ENCODE results near the gene PLXNA2. TPM values are rescaled to one million over a fixed set of nuclear protein-coding genes. Genes with fewer than 3 reads are reported as not detected.
A peak's percentile ranks its signal among the peaks of the same experiment; 100 is the strongest.

PLXNA2 gene
- polyA plus RNA-seq, 1 of the 3 experiments (the other 2 are of a cell fraction): 8.5 TPM

- Histone ChIP-seq H3K36me3 (replicated peaks in 1 of 2; ENCODE audit: control insufficient read depth in 1 of 2, insufficient read depth in 2 of 2, low read length in 1 of 2) (peaks cover 28 to 69% of the 10 kb centered on the region in 2 experiments), H3K27me3 (ENCODE audit: insufficient read depth) (no peaks in the 10 kb centered on the region), H3K27ac (ENCODE audit: low read depth in 2 of 2, low read length in 1 of 2) (peak overlapping the region; percentile 40 to 74; a peak in 2 of 4 replicates), H3K79me2 (ENCODE audit: insufficient read depth) (no peaks in the 10 kb centered on the region), H3K4me3 (ENCODE audit: low read depth in 2 of 2, low read length in 1 of 2) (no peak overlapping the region; a peak in 1 of 4 replicates), H3K4me2 (peak overlapping the region; percentile 53), H4K20me1 (ENCODE audit: insufficient read depth) (no peaks in the 10 kb centered on the region), H3F3A (replicated peaks; ENCODE audit: insufficient read depth) (no peaks in the 10 kb centered on the region), H3K9me2 (no peaks in the 10 kb centered on the region), H3K4me1 (ENCODE audit: control insufficient read depth in 1 of 2, insufficient read depth in 2 of 2, low read depth in 1 of 2, low read length in 1 of 2) (peaks cover 26 to 73% of the 10 kb centered on the region in 2 experiments), H2AFZ (ENCODE audit: low read depth) (no peak overlapping the region), H3K9ac (0 out of 2 replicates have a peak overlapping the region, but pooled peaks have one; percentile 10), H3K9me3 (no peaks in the 10 kb centered on the region)
- 94% methylated on average over 5 of the region's 6 CpGs for WGBS (ENCODE audit: low lambda C conversion rate)
- DNase-seq: no peak
- ChIA-PET POLR2A (no interaction called here), CTCF (interaction anchor here (0.6 to 1.5 kb wide), 10 partner anchors 23 to 201 kb away, joined by 3 to 7 read pairs (median 4); no protein-coding TSS in a partner anchor)
- no peak for TF ChIP-seq TCF12 (IDR thresholded peaks at IDR 0.05)
- TF ChIP-seq RAD21 (IDR thresholded peaks at IDR 0.05; ENCODE audit: low read length): no peak
- no peak for TF ChIP-seq REST (IDR thresholded peaks at IDR 0.05; ENCODE audit: low read depth, low read length)
- no peak for TF ChIP-seq CHD2 (IDR thresholded peaks at IDR 0.05; ENCODE audit: low read length, partially characterized antibody)
- no peak for TF ChIP-seq GABPA (IDR thresholded peaks at IDR 0.05; ENCODE audit: low read depth)
Measured at GRCh38 chr1:208085655-208086515, 158.3 kb downstream of the PLXNA2 start.

- Histone ChIP-seq H3K9me2 (no peaks in the 10 kb centered on the region), H3K9me3 (no peaks in the 10 kb centered on the region), H3K36me3 (replicated peaks in 1 of 2; ENCODE audit: control insufficient read depth in 1 of 2, insufficient read depth in 2 of 2, low read length in 1 of 2) (peaks cover 28 to 77% of the 10 kb centered on the region in 2 experiments), H3K9ac (no peak overlapping the region), H3K4me2 (no peak overlapping the region), H3K4me3 (ENCODE audit: low read depth in 2 of 2, low read length in 1 of 2) (no peak overlapping the region), H3F3A (replicated peaks; ENCODE audit: insufficient read depth) (no peaks in the 10 kb centered on the region), H3K27me3 (ENCODE audit: insufficient read depth) (no peaks in the 10 kb centered on the region), H3K79me2 (ENCODE audit: insufficient read depth) (no peaks in the 10 kb centered on the region), H4K20me1 (ENCODE audit: insufficient read depth) (no peaks in the 10 kb centered on the region), H3K27ac (ENCODE audit: low read depth in 2 of 2, low read length in 1 of 2) (peak overlapping the region in 1 of 2 experiments; percentile 89; a peak in 2 of 4 replicates), H3K4me1 (ENCODE audit: control insufficient read depth in 1 of 2, insufficient read depth in 2 of 2, low read depth in 1 of 2, low read length in 1 of 2) (peaks cover 26 to 62% of the 10 kb centered on the region in 2 experiments), H2AFZ (ENCODE audit: low read depth) (no peak overlapping the region)
- POLR2A ChIA-PET: interaction anchor here (0.6 to 0.8 kb wide), 3 partner anchors 10 to 59 kb away, joined by 3 read pairs; no protein-coding TSS in a partner anchor
- DNase-seq: peak; percentile 67
- 71% methylated on average over 7 of the region's 7 CpGs for WGBS (ENCODE audit: low lambda C conversion rate)
- CTCF ChIA-PET: interaction anchor here (0.7 to 1.5 kb wide), 11 partner anchors 8 to 160 kb away, joined by 3 to 7 read pairs (median 4); no protein-coding TSS in a partner anchor
- TF ChIP-seq MAX (IDR thresholded peaks at IDR 0.05; ENCODE audit: low read depth) (no peak), EP300 (IDR thresholded peaks at IDR 0.05; ENCODE audit: borderline replicate concordance in 1 of 2, low read depth in 1 of 2, low read length in 1 of 2) (peak in 1 of 2 experiments; percentile 88; a peak in 2 of 4 replicates), IRF3 (IDR thresholded peaks at IDR 0.05; ENCODE audit: low read depth, low read length) (no peak), POLR2AphosphoS5 (IDR thresholded peaks at IDR 0.05; ENCODE audit: low read depth, low read length) (no peak), FOSL2 (IDR thresholded peaks at IDR 0.05; ENCODE audit: borderline replicate concordance, low read depth) (no peak), RAD21 (IDR thresholded peaks at IDR 0.05; ENCODE audit: low read length) (peak; percentile 15; the same call in 1 of the 2 replicates), RXRA (IDR thresholded peaks at IDR 0.05; ENCODE audit: borderline replicate concordance, low read depth) (no peak), CTCF (IDR thresholded peaks at IDR 0.05) (no peak), ZBTB33 (IDR thresholded peaks at IDR 0.05; ENCODE audit: borderline replicate concordance, low read depth) (no peak), RFX5 (IDR thresholded peaks at IDR 0.05; ENCODE audit: low read length) (peak; percentile 22; the same call in 1 of the 2 replicates), NRF1 (IDR thresholded peaks at IDR 0.05; ENCODE audit: low read depth, low read length) (no peak), TEAD4 (IDR thresholded peaks at IDR 0.05; ENCODE audit: borderline replicate concordance, insufficient read depth) (no peak)
Measured at GRCh38 chr1:208084764-208085163, 159.4 kb downstream of the PLXNA2 start.

Measured in SK-N-SH (cell line).